Fibroblast of skin of left biceps (primary cell): ENCODE results near the gene CHAD.
"Not testable (repeated sequence)": the region's sequence is repeated elsewhere in the genome, so short reads cannot be mapped to it uniquely, and the experiment has no call there.

ENCODE experiments used
- DNase-seq, 2 experiments: peaks; one replicate each; pipeline ENCODE4 v3.0.0-alpha.2; 2013; ENCODE audit warnings: low read depth in 2 of 2

The CHAD gene

GRCh38 chr17:50493744-50494143 is 25.1 kb upstream of the CHAD start:
- no peak for DNase-seq

GRCh38 chr17:50492214-50492613 is 23.5 kb upstream of the CHAD start:
- DNase-seq: no peak

GRCh38 chr17:50491505-50491904 is 22.8 kb upstream of the CHAD start:
- no peak for DNase-seq

- DNase-seq: no peak
These were observed 20.2 kb upstream of the CHAD start for GRCh38 chr17:50488880-50489279.

- DNase-seq: no peak
These were observed 18.8 kb upstream of the CHAD start for GRCh38 chr17:50487213-50488096.

GRCh38 chr17:50484386-50485155 is 15.9 kb upstream of the CHAD start:
- DNase-seq: no peak

GRCh38 chr17:50483266-50483665 is 14.6 kb upstream of the CHAD start:
- no peak for DNase-seq

GRCh38 chr17:50482516-50482915 is 13.8 kb upstream of the CHAD start:
- DNase-seq: peak; percentile 68 to 72

- DNase-seq: no peak
These were observed 13.4 kb upstream of the CHAD start for GRCh38 chr17:50482110-50482509.

GRCh38 chr17:50481648-50482047 is 13.0 kb upstream of the CHAD start:
- no peak for DNase-seq

GRCh38 chr17:50480854-50481490 is 12.3 kb upstream of the CHAD start:
- DNase-seq: no peak

- DNase-seq: no peak
These were observed 11.6 kb upstream of the CHAD start for GRCh38 chr17:50480142-50480764.

GRCh38 chr17:50479522-50480141 is 11.0 kb upstream of the CHAD start:
- peak in 1 of 2 experiments; percentile 38 for DNase-seq

GRCh38 chr17:50478391-50479381 is 10.0 kb upstream of the CHAD start, which contains the start of gene RSAD1:
Gene RSAD1 (plus strand): TSS chr17:50478860. CDS start chr17:50478885, 25 bp downstream.
- peak; percentile 69 to 72 for DNase-seq

- no peak for DNase-seq
These were observed 9.3 kb upstream of the CHAD start for GRCh38 chr17:50477976-50478375.

- no peak for DNase-seq
These were observed 8.1 kb upstream of the CHAD start for GRCh38 chr17:50476545-50477315.

GRCh38 chr17:50475775-50476544 is 7.3 kb upstream of the CHAD start:
- DNase-seq: not testable (repeated sequence)

GRCh38 chr17:50475362-50475761 is 6.7 kb upstream of the CHAD start:
- DNase-seq: no peak

- no peak for DNase-seq
These were observed 5.8 kb upstream of the CHAD start for GRCh38 chr17:50474523-50474922.
